HG03378 (cell line): Measurements from ENCODE around the gene RPL13A.

ENCODE experiments used
- ATAC-seq: cut with Tn5 transposase; IDR thresholded peaks from one replicate; pipeline ENCODE4 v1.9.1; 2021; ENCODE audit warnings: mild to moderate bottlenecking, moderate library complexity; ENCODE audit not compliant: unreplicated experiment

Gene RPL13A

GRCh38 chr19:49479975-49480628, 7.3 kb upstream of the RPL13A start:
- ATAC-seq = no peak

DNA sequence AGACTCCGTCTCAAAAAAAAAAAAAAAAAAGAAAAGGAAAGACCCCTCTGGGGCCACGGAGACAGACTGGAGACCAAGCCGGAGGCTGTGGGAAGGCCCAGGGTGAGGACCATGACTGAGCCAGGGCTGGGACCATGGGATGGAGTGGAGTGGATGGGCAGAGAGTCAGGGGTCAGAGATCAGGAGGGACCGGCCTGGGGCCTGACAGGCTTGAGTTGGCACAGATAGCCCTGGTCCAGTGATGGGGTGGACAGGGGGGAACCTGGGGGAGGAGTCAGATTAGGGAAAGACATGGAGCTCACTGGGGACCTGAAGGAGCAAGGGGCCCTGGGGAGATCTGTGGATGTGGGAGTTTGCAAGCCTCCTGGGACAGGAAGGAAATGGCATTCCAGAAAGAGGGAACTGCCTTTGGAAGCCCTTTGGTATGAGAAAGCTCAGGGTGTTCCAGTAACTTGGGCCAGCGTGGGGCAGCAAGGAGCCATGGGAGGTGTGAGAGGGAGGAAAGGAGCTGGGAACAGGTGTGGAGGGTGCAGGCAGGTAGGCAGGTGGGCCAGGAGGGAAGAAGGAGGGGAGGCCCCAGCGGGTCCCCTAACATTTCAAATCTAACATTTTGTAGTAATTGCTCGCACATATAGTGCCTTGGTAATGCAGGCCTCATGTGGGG, 6.3 kb upstream of the RPL13A start:
- no peak for ATAC-seq

GRCh38 chr19:49486232-49486631, 1.2 kb upstream of the RPL13A start:
- ATAC-seq = no peak

DNA sequence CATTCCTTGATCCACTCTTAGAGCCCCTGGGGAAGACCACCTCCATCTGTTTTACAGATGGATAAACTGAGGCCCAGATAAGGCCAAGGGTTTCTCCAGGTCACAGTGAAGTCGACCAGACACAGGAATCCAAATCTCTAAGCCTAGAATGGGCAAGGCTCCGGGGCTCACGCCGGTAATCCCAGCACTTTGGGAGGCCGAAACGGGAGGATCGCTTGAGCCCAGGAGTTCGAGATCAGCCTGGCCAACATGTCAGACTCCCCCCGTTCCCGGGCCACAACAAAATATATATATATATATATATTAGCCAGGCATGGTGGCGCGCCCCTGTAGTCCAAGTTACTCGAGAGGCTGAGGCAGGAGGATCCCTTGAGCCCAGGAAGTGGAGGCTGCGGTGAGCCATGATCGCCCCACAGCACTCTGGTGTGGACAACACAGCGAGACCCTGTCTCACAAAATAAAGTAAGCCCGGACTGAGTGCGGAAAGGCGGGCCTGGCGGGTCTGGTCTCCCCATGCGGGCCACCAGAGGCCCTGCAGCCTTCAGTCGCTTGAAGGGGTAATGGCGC, 615 bp upstream of the RPL13A start:
- no peak for ATAC-seq

DNA sequence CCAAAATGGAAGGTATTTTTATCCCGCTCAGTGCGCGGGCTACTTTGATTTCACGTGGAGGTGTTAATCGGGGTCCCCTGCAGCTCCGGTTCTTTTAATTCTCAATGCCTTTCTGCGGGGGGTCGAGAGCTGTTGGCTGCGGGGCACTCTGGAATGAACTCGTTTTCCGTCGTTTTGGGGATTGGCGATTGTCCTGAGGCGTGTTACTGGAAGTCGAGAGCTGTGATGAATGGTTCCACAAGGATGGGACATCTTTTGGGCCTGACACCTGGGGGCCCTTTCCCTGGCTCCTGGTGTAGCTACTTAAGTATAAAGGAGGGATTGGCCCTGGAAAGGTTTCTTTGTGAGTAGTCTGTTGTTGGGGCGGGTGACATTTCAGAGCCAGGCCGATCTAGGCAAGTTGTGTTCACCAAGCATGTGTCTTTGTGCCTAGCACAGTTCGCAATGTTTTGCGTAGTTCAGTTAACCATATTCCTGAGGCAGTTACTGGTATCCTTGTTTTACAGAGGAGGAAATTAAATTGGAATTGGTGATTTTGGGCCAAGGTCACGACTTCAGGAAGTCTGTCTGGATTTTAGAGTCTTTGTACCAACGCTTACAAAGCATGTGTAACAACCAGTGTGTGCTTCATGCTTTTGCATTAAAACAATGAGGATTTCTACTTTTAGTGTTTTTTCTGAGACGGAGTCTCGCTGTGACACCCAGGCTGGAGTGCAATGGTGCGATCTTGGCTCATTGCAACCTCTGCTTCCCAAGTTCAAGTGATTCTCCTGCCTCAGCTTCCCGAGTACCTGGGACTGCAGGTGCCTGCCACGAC, 846 bp downstream of the RPL13A start:
- ATAC-seq = no peak

DNA sequence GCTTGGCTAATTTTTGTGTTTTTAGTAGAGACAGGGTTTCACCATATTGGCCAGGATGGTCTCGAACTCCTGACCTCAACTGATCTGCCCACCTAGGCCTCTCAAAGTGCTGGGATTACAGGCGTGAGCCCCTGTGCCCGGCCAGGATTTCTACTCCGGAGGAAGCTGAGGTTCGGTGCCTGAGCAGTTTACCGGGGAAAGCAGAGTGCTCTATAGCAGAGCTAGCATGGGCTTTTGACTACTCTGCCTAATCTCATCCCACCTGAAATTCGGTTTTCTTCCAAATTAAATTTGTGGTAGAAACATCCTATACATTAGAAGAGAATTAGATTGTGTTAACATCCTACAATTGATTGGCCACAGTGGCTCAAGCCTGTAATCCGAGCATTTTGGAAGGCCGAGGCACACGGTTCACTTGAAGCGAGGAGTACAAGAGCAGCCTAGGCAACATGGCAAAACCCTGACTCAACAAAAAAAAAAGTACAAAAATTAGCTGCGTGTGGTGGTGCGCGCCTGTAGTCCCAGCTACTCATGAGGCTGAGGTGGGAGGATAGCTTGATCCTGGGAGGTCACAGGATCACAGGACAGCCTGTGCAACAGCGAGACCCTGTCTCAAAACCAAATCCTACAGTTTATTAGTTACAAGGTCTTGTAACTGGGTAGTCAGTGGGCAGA, 1.6 kb downstream of the RPL13A start:
- no peak for ATAC-seq

GRCh38 chr19:49489601-49490167, 2.3 kb downstream of the RPL13A start:
- no peak for ATAC-seq

GRCh38 chr19:49490287-49491029, 3.0 kb downstream of the RPL13A start:
- no peak for ATAC-seq

DNA sequence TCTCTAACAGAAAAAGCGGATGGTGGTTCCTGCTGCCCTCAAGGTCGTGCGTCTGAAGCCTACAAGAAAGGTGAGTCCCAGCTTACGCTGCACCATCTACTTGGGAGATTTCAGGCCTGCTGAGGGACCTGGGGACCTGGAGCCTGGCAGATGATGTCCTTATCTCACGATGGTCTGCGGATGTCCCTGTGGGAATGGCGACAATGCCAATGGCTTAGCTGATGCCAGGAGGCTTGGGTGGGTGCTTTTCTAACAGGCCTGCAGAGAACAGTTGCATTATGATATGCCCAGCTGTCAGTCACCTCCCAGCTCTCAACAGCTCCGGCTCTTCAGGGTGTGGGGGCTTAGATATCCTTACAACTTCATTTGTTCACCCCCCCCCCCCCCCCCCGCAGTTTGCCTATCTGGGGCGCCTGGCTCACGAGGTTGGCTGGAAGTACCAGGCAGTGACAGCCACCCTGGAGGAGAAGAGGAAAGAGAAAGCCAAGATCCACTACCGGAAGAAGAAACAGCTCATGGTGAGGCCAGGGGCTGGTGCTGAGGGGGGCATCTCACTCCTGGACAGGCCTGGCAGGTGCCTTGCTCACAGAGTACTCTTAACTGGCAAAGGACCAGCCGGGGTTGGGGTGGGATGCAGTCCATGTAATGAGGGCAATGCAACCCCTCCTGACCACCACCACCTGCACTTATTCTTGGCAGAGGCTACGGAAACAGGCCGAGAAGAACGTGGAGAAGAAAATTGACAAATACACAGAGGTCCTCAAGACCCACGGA, 3.8 kb downstream of the RPL13A start:
- ATAC-seq = no peak

- no peak for ATAC-seq
These were observed 4.6 kb downstream of the RPL13A start for GRCh38 chr19:49491804-49492572.

- ATAC-seq = no peak
These were observed 5.4 kb downstream of the RPL13A start for GRCh38 chr19:49492573-49493405.

DNA sequence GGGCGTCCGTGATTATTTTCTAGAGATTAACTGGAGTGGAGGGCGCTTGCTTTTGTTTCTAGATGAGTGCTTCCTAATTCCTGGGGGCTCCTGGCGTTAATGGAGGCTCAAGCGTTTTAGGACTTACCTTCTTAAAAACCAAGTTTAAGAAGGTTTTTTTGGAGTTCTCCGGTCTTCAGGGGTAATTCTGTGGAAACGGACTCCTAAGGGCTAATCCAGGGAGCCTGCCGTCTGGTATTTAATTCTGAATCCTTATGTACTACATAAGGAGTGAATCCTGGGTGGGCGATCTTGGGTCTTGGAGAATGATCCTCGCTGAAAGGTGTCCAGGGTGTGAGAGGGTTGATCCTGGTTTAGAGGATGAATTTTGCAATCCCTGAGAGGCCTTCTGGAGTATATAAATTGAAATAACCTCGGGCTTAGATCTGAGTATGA, 9.2 kb downstream of the RPL13A start:
- ATAC-seq = no peak

DNA sequence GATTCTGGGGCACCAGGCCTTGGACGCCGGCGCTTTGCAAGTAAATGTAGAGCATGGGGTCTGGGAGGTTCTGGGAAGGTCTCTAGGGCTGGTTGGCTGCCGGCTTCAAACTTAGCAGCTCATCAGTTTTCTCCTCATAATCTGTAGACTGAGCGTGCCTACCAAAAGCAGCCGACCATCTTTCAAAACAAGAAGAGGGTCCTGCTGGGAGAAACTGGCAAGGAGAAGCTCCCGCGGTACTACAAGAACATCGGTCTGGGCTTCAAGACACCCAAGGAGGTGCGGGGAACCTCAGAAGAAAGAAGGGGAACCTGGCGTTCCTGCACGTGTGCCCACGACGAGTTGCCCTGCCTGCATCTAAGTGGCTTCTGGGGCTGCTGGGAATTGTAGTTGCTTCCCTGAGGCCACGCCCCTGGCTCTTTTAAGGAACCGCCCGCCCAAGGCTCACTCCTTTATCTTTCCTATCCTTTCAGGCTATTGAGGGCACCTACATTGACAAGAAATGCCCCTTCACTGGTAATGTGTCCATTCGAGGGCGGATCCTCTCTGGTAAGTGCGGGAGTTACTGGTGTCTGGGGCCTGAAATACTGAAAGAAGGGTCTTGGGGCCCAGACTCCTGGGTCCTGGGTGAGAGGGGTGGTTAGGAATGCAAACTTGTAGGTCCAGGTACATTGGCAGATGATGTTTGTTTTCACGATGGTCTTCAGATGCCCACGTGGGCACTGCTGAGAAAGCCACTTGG, 9.8 kb downstream of the RPL13A start:
- ATAC-seq = no peak

GRCh38 chr19:49497789-49498103, 10.3 kb downstream of the RPL13A start:
- no peak for ATAC-seq

GRCh38 chr19:49498475-49498874, 11.1 kb downstream of the RPL13A start:
- no peak for ATAC-seq

DNA sequence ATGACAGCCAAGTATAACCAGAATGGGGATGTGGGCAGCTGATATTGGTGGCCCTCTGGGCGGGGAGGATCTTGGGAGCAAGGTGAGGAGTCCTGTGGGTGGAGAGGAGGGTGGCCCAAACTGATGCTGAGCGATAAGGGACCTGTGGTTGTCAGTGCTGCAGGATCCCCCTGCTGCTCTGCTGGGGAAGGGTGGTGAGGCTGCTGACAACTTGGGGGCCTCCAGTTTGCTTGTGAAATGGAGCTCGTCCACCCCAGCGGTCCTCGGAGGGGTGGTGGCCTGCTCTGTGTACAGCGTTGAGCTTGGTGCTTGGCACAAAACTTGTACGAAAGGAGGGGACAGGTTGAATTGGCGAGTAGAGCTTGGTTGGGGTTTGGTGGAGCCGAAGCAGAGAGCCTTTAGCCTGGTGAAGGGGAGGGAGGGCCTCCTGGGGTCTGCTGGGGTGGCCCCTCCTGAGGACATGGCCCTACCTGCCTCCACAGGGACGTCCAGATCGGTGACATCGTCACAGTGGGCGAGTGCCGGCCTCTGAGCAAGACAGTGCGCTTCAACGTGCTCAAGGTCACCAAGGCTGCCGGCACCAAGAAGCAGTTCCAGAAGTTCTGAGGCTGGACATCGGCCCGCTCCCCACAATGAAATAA, 11.7 kb downstream of the RPL13A start:
- ATAC-seq = no peak
